OCI-LY1 (cell line): ENCODE data around the gene NF2.

Experiments
- CTCF ChIP-seq: fragments of 200-600 bp; sonication (generic), shearing (Covaris generic); IDR thresholded peaks from 2 replicates; pipeline ENCODE4 v1.5.1; 2017; ENCODE audit warnings: mild to moderate bottlenecking, antibody characterized with exemption, low read length, moderate library complexity, mixed read lengths
- EZH2 ChIP-seq: fragments of 200-600 bp; sonication (generic), shearing (Covaris generic); IDR thresholded peaks from 2 replicates; pipeline ENCODE4 v1.8.0; 2017; ENCODE audit warnings: borderline replicate concordance, mixed run types, mild to moderate bottlenecking, antibody characterized with exemption, low read length, moderate library complexity, mixed read lengths

- TF ChIP-seq CTCF (no peak), EZH2 (no peak)
Observed at GRCh38 chr22:29633514-29634312, 30.3 kb downstream of the NF2 start.
